Mammary epithelial cell (primary cell): ENCODE measurements around the gene CAV3.

Source experiments
- EZH2 ChIP-seq: IDR thresholded peaks from 2 replicates; pipeline ENCODE4 v1.6.1; 2012; ENCODE audit warnings: low read length, inconsistent platforms, borderline replicate concordance
- TF ChIP-seq, protein P1 (sequence below), 2 donors: IDR thresholded peaks in 1 of 2; conservative IDR thresholded peaks in 1 of 2; 2 replicates each; pipeline ENCODE4 v1.5.1; 2011 to 2012; ENCODE audit warnings: inconsistent platforms in 2 of 2, low read length in 2 of 2, mild to moderate bottlenecking in 2 of 2, control low read depth in 1 of 2, low read depth in 1 of 2; ENCODE audit not compliant: insufficient read depth in 1 of 2; ENCODE audit errors: extremely low read depth in 1 of 2

DNA sequence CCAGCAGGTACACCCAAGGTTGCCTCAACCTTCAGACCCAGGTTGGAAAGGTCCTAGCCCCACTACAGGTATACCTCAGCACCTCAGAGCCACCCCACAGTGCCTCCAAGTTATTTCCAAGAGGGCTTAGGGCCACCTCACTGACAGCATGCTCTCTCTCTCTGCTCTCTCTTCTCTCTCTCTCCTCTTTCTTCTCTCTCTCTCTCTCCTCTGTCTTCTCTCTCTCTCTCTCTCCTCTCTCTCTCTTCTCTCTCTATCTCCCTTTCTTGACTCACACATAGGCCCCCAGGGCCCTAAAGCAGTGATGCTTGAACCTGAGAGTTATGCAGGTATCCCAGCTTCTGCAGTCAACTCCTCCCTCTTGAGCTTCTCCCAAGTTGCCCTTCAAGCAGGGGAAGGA lies 4.2 kb downstream of the CAV3 start:
- TF ChIP-seq EZH2: no peak
- TF ChIP-seq, protein P1, sequence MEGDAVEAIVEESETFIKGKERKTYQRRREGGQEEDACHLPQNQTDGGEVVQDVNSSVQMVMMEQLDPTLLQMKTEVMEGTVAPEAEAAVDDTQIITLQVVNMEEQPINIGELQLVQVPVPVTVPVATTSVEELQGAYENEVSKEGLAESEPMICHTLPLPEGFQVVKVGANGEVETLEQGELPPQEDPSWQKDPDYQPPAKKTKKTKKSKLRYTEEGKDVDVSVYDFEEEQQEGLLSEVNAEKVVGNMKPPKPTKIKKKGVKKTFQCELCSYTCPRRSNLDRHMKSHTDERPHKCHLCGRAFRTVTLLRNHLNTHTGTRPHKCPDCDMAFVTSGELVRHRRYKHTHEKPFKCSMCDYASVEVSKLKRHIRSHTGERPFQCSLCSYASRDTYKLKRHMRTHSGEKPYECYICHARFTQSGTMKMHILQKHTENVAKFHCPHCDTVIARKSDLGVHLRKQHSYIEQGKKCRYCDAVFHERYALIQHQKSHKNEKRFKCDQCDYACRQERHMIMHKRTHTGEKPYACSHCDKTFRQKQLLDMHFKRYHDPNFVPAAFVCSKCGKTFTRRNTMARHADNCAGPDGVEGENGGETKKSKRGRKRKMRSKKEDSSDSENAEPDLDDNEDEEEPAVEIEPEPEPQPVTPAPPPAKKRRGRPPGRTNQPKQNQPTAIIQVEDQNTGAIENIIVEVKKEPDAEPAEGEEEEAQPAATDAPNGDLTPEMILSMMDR (conservative IDR thresholded peaks at IDR 0.05 in 1 of 2, IDR thresholded peaks at IDR 0.05 in 1 of 2; ENCODE audit: extremely low read depth in 1 of 2, insufficient read depth in 1 of 2, low read depth in 1 of 2, low read length in 2 of 2): no peak
